ENCODE results near the gene ZPLD1.

ZPLD1 gene

DNA sequence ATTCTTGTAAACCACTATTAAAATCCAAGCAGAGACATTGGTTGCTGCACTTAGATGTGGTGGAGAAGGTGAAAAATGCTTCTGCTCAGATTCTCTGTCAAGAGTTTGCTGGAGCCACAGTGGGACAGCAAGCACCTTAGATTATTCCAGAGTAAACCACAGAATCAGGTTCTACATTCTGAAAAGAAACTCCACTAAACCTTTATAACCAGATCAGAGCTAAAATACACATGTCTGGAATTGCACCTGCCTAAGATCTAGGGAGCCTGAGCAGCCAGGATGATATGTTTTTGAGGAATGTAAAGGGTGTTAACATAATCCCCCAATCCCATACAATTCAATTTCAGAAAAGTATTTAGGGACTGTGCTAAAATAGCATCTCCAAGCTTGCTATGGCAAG is at the start of gene ZPLD1:
Gene ZPLD1 (plus strand): TSS at position 301 of the 400 bp plus-strand sequence. CDS start 3,473 bp downstream, outside the sequence.
- no peak for DNase-seq

- no peak for DNase-seq
Measured at GRCh38 chr3:102390171-102390864, 44.5 kb upstream of the ZPLD1 start.

GRCh38 chr3:102390916-102391315 is 43.9 kb upstream of the ZPLD1 start:
- no peak for DNase-seq

DNA sequence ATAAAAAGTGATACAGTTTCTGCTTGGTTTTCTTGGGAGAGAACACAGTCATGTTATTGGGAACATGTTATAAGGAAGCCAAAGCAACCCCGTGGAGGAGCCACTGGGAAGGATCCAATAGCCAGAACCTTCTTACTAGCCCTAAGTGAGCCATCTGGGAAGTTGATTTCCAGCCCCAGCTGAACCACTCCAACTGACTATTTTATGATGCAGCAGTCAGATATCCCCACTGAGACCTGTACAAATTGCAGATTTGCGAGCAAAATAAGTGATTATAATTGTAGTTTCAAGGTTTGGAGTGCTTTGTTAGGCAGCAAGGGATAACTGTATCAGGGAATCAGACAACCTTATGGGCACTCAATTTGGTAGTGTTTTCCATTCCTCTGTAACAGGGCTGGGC is 43.3 kb upstream of the ZPLD1 start:
- DNase-seq = no peak

- DNase-seq = no peak
Measured at GRCh38 chr3:102394517-102394916, 40.3 kb upstream of the ZPLD1 start.

GRCh38 chr3:102398176-102398575 is 36.6 kb upstream of the ZPLD1 start:
- no peak for DNase-seq

- no peak for DNase-seq
Measured at GRCh38 chr3:102398666-102399065, 36.1 kb upstream of the ZPLD1 start.

DNA sequence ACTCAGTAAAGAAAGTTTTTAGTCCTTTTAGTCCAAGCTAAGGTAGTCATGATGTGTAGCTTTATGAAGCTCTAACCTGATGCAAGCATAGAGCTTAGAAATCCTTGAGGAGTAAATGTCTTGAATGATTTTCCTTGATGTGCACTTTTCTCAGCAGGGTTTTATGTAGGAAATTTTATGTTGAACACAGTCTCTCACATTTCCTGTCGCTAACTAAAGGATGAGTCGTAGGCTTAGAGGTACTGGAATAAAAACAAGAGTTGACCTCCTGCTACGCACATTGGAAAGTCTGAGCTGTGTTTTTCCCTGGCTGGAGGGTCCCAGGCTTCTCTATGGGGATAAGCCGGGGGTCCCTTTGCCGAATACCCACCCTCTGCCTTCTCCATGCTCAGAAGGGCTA is 34.7 kb upstream of the ZPLD1 start:
- DNase-seq = no peak

- no peak for DNase-seq
Measured at GRCh38 chr3:102400766-102401165, 34.0 kb upstream of the ZPLD1 start.

DNA sequence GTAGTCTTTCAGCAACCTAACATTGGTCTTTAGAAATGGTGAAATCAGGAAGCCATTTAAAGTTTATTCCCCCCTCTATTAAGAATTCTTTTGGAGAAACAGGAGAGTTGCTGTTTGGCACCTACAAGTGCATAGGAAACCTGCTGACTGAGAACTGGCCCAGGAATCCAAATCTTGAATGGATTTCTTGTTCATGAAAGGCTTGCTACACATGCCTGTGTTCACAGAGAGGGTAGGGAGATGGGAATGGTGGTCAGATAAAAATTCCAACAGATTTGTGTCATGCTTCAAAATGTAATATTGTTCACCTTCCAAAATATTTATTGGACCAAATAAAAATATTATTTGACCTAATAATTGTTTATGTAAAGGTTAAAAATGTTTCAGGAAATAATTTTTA is 24.2 kb upstream of the ZPLD1 start:
- no peak for DNase-seq

DNA sequence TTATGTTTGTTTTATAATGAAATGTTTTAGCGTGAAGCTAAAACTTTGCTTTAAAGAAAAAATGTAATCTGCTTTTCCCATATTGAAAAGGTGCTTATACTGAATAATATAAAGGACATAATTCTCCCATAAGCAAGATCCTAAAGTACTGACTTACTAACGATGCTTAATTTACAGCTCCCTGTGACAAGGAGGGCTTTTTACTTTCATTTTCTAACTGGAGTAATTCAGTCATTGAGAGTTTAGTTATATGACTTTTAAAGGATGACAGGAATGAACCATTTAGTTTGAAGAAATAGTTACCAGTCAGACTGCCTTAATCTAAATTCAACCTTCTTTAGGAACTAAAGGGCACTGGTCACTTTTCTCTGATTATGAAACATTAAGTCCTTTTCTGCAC is 19.3 kb upstream of the ZPLD1 start:
- DNase-seq = peak; percentile 0

- DNase-seq = no peak
Measured at GRCh38 chr3:102419786-102420185, 15.0 kb upstream of the ZPLD1 start.

DNA sequence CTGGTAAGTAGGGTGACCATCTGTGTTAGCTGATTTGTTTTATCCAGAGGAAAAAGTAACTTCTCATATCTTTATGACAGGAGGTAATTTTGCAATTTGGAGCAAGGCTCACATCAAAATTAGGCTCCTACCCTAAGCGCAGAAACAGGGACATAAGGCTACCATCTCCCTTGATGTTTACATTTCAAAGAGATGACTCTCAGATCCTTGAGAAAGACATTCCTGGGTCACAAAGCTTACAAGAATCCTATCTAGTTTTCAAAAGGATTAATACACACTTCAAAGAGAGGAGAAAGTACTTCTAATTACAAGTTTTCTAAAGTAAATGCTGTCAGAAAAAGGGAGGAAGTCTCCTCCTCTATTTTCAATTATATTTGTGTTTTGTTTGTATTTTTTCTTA is 7.0 kb downstream of the ZPLD1 start:
- no peak for DNase-seq

DNA sequence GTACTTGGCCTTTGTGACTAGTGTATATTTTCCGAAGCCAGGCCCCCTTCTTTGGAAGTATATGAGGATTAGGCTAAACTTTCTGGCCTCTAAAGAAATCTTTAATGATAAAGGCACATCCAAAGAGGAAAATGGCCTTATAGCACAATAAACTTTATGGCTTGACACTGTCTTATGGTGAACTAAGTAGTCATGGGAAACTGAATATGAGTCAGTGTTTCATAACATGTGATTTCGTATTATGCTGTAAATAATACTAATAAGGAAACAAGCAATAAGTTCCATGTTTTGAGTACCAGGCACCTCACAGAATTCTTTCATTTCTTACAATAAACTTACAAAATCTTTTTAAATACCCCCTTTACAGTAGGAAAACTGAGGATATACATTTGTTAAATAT is 8.2 kb downstream of the ZPLD1 start:
- DNase-seq = no peak

DNA sequence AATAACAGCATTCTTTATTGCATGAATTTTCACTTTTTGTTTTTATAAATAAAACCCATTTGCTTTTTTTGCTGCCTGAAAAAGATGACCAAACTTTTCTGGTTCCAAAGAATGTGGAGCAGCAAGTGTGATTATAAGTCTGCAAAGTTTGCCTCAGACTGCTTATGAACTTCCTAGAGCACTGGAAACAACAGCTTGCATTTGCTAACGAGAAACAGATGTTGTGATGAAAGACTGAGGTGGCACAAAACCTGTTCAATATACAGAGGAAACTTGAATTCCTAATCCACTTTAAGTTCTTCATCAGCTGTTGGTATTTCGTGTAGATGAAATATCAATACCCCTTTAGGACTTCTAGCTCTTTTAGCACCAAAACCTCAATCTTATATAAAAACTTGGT is 9.3 kb downstream of the ZPLD1 start:
- DNase-seq = no peak

GRCh38 chr3:102447272-102447671 is 12.5 kb downstream of the ZPLD1 start:
- DNase-seq = no peak

DNA sequence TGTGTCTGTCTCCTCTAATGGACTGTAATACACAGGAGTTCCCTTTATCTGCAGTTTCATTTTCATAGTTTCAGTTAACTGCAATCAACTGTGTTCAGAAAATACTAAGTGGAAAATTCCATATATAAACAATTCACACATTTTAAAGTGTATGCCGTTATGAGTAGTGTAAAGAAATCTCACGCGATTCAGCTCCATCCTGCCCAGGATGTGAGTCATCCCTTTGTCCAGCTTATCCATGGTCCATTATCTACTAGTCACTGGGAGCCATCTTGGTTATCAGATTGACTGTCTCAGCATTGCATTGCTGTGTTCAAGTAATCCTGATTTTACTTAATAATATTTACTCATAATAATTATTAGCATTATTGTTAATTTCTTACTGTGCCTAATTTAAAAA is 14.5 kb downstream of the ZPLD1 start:
- DNase-seq = no peak

DNA sequence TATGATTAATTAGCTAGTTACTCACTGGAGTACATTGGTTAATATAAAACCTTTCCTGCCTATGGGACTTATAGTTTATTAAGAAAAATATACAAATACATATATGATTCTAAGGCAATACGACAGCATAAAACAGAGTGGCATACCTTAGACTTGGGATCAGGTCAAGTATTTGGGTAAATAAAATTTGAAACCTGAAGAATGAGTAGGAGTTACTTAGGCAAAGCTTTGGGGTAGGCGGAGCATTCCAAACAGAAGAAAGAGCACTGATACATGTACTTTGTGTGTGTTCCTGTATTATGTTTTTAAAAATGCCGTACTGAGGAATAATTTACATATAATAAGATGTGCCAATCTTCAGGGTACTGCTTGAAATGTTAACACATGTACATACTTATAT is 15.1 kb downstream of the ZPLD1 start:
- no peak for DNase-seq

DNA sequence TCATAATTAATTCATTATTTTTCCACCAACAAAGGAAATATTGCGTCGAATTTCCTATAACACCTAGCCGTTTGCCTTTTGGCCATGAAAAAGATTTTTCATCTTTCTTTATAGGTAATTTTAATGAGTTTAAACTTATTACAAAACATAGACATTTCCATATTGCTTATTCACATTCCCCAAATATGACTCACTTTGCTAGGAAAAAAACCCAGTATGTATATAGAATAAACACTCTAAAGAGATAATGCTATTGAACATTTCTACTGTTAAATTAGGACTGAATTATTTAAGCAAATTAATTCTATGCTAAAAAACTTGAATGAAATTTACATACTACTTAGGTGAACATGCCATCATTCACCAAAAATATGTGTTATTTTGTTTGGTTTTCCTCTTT is 16.2 kb downstream of the ZPLD1 start:
- DNase-seq = no peak

GRCh38 chr3:102451543-102451942 is 16.7 kb downstream of the ZPLD1 start:
- DNase-seq = no peak

- DNase-seq = no peak
Measured at GRCh38 chr3:102454181-102454580, 19.4 kb downstream of the ZPLD1 start.

DNA sequence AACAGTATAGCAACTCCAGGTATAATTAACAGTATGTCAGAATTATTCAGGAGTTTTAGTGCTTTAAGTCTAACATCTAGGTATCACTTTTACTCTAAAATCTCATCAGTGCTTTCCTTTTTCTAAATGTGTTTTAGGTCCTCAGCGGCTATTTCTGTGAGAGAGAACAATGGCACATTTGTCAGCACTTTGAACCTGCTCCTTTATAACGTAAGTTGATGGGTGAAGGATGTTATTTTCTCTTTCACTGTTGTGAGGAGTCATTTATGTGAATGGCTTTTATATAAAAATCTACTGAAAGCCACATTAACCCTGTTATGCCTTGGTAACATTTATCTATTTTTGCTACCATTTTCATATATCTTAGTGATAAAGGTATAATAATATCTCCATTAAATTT is 22.8 kb downstream of the ZPLD1 start:
- DNase-seq = no peak

- no peak for DNase-seq
Measured at GRCh38 chr3:102460579-102460978, 25.8 kb downstream of the ZPLD1 start.

DNA sequence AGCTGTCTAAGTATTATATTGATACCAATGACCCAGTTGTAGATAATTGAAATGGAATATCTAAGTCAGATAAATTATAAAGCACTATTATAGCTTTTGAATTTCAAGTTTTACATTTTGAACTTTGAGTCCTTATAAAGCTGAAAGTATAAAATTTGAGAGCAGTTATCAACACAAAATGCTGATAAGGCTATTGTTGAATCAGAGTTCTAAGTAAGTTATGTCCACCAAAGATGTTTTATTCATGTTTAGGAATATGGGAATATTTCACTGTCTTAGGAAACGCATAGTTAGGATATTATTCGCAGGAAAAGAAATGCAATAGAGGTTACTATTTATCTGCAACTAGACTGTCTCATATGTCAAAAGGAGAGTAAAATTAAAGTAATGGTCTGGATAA is 29.4 kb downstream of the ZPLD1 start:
- no peak for DNase-seq

- no peak for DNase-seq
Measured at GRCh38 chr3:102466001-102466400, 31.2 kb downstream of the ZPLD1 start.

DNA sequence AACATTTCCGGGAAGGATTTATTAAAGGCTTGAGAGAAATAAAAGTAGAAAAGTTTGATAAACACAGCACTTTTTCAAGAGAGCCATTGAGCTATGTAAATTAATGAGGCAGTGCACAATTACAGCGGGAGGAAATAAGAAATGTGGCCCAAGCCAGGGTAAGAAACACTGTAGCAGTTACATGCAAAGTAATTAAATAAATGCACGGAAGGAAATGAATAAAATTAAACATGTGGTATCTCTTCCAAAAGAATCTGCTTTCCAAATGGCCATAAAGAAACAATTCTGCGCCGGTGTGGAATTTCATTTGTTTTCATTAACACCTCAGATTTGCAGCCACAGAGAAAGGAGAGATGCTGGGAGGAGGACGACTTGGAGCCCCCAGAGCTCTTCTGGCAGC is 35.3 kb downstream of the ZPLD1 start:
- no peak for DNase-seq

All from CD4-positive, alpha-beta T cell treated with Interleukin-10 for 1 hour (primary cell).